Vagina (tissue), 2 donors: ENCODE results near the gene EAF2. TPM values are rescaled to one million over a fixed set of nuclear protein-coding genes. Genes with fewer than 3 reads are reported as not detected.

Source experiments
- DNase-seq, 2 donors: peaks; one replicate each; pipeline ENCODE4 v3.0.0-alpha.2; 2017; ENCODE audit errors: extremely low spot score in 2 of 2
- H3K27ac ChIP-seq: fragments of 200-600 bp; sonication (generic); one replicate; pipeline ENCODE4 v1.5.1; 2019
- H3K27me3 ChIP-seq: fragments of 200-600 bp; sonication (generic); one replicate; pipeline ENCODE4 v1.5.1; 2019
- H3K36me3 ChIP-seq, 2 donors: fragments of 200-600 bp; sonication (generic); one replicate each; pipeline ENCODE4 v1.5.1; 2017 to 2019
- H3K4me1 ChIP-seq: fragments of 200-600 bp; sonication (generic); one replicate; pipeline ENCODE4 v1.5.1; 2019
- H3K4me3 ChIP-seq, 2 donors: fragments of 200-600 bp; sonication (generic); 1 replicate in 1 of 2; 2 replicates in 1 of 2; pipeline ENCODE4 v1.5.1; 2016 to 2019
- H3K9me3 ChIP-seq: fragments of 200-600 bp; sonication (generic); one replicate; pipeline ENCODE4 v1.5.1; 2019
- CTCF ChIP-seq, 3 experiments: fragments of 450-650 bp in 2 of 3; fragments of 200-600 bp in 1 of 3; sonication (generic) in 1 of 3; IDR thresholded peaks; one replicate each; pipeline ENCODE4 v1.5.1; 2017 to 2019; ENCODE audit warnings: antibody characterized with exemption in 3 of 3, mild to moderate bottlenecking in 2 of 3, moderate library complexity in 2 of 3
- POLR2A ChIP-seq, 2 donors: fragments of 450-650 bp; IDR thresholded peaks; one replicate each; pipeline ENCODE4 v1.6.1; 2017; ENCODE audit warnings: antibody characterized with exemption in 2 of 2, mild to moderate bottlenecking in 2 of 2, moderate library complexity in 2 of 2
- POLR2AphosphoS5 ChIP-seq, 2 donors: sonication (generic); formaldehyde crosslinking; IDR thresholded peaks; one replicate each; pipeline ENCODE4 v1.9.0; 2017; ENCODE audit warnings: antibody characterized with exemption in 2 of 2, mild to moderate bottlenecking in 2 of 2, low read depth in 1 of 2; ENCODE audit not compliant: insufficient read depth in 1 of 2
- intact Hi-C: fragments of 100-400 bp; cut with DNase I; formaldehyde crosslinking; loops from one replicate; pipeline ENCODE4 v1.15.1; 2023
- total RNA-seq: library from RNA; depleted of rRNA; stranded (reverse); fragments of >200 nt; gene quantifications from one replicate; pipeline ENCODE4 v1.2.3, GENCODE V29; 2016

The EAF2 gene
- total RNA-seq, 1 donor from 2014 or later = 2.2 TPM

- Histone ChIP-seq H3K4me1 (peaks cover 12% of the 10 kb centered on the region), H3K27me3 (no peaks in the 10 kb centered on the region), H3K27ac (no peak within 1 kb of the TSS), H3K4me3 (no peak within 1 kb of the TSS), H3K36me3 (no peaks in the 10 kb centered on the region), H3K9me3 (no peaks in the 10 kb centered on the region)
- intact Hi-C loops = no loop called here
- DNase-seq = no peak
- TF ChIP-seq CTCF (IDR thresholded peaks at IDR 0.05) (no peak), POLR2A (IDR thresholded peaks at IDR 0.05) (no peak), POLR2AphosphoS5 (IDR thresholded peaks at IDR 0.05; ENCODE audit: insufficient read depth in 1 of 2, low read depth in 1 of 2) (no peak)
Measured at GRCh38 chr3:121894301-121894990, 59.4 kb downstream of the EAF2 start, which contains the start of gene SLC15A2. Gene SLC15A2, plus strand, starts transcription at chr3:121894401. Its CDS starts 76 bp downstream, at chr3:121894477.

GRCh38 chr3:121895121-121895520 is 60.1 kb downstream of the EAF2 start:
- no peak for TF ChIP-seq CTCF (IDR thresholded peaks at IDR 0.05)
- TF ChIP-seq POLR2A (IDR thresholded peaks at IDR 0.05) = no peak
- TF ChIP-seq POLR2AphosphoS5 (IDR thresholded peaks at IDR 0.05; ENCODE audit: insufficient read depth in 1 of 2, low read depth in 1 of 2) = no peak
- Histone ChIP-seq H3K9me3 (no peaks in the 10 kb centered on the region), H3K36me3 (no peaks in the 10 kb centered on the region), H3K4me1 (peaks cover 12% of the 10 kb centered on the region), H3K27ac (no peak overlapping the region), H3K4me3 (no peak overlapping the region), H3K27me3 (no peaks in the 10 kb centered on the region)
- intact Hi-C loops = no loop called here
- no peak for DNase-seq

GRCh38 chr3:121895736-121896135 is 60.7 kb downstream of the EAF2 start:
- no peak for DNase-seq
- Histone ChIP-seq H3K36me3 (no peaks in the 10 kb centered on the region), H3K4me3 (no peak overlapping the region), H3K27ac (no peak overlapping the region), H3K27me3 (no peaks in the 10 kb centered on the region), H3K4me1 (peaks cover 12% of the 10 kb centered on the region), H3K9me3 (no peaks in the 10 kb centered on the region)
- TF ChIP-seq POLR2A (IDR thresholded peaks at IDR 0.05) (no peak), POLR2AphosphoS5 (IDR thresholded peaks at IDR 0.05; ENCODE audit: insufficient read depth in 1 of 2, low read depth in 1 of 2) (no peak), CTCF (IDR thresholded peaks at IDR 0.05) (no peak)
- intact Hi-C loops = no loop called here

- Histone ChIP-seq H3K4me3 (no peak overlapping the region), H3K36me3 (no peaks in the 10 kb centered on the region), H3K27ac (no peak overlapping the region), H3K4me1 (peaks cover 12% of the 10 kb centered on the region), H3K27me3 (no peaks in the 10 kb centered on the region), H3K9me3 (no peaks in the 10 kb centered on the region)
- intact Hi-C loops = no loop called here
- no peak for DNase-seq
- TF ChIP-seq POLR2A (IDR thresholded peaks at IDR 0.05) (no peak), CTCF (IDR thresholded peaks at IDR 0.05) (no peak), POLR2AphosphoS5 (IDR thresholded peaks at IDR 0.05; ENCODE audit: insufficient read depth in 1 of 2, low read depth in 1 of 2) (no peak)
Measured at GRCh38 chr3:121896823-121897222, 61.8 kb downstream of the EAF2 start.

- no peaks in the 10 kb centered on the region for H3K9me3 ChIP-seq
- intact Hi-C loops = no loop called here
- no peak overlapping the region for H3K4me3 ChIP-seq
- DNase-seq = no peak
- H3K27me3 ChIP-seq = no peaks in the 10 kb centered on the region
- no peak overlapping the region for H3K27ac ChIP-seq
- H3K4me1 ChIP-seq = peaks cover 12% of the 10 kb centered on the region
- H3K36me3 ChIP-seq = no peaks in the 10 kb centered on the region
- TF ChIP-seq CTCF (IDR thresholded peaks at IDR 0.05) = no peak
- TF ChIP-seq POLR2A (IDR thresholded peaks at IDR 0.05) = no peak
- TF ChIP-seq POLR2AphosphoS5 (IDR thresholded peaks at IDR 0.05; ENCODE audit: insufficient read depth in 1 of 2, low read depth in 1 of 2) = no peak
Measured at GRCh38 chr3:121897296-121897695, 62.3 kb downstream of the EAF2 start.
